NT2/D1 (cell line): Measurements from ENCODE around the gene SLC37A1.

Experiments used
- DNase-seq: peaks from one replicate; pipeline ENCODE4 v3.0.0-alpha.2; 2011; ENCODE audit warnings: low read depth, low spot score
- H3K27me3 ChIP-seq: 2 replicates; pipeline ENCODE4 v1.6.0; 2011; ENCODE audit warnings: mild to moderate bottlenecking; ENCODE audit not compliant: insufficient read length, insufficient read depth
- H3K36me3 ChIP-seq: 2 replicates; pipeline ENCODE4 v1.6.1; 2011; ENCODE audit warnings: mild to moderate bottlenecking, low read length, mixed read lengths; ENCODE audit not compliant: insufficient read depth, insufficient read length
- H3K4me1 ChIP-seq: 2 replicates; pipeline ENCODE4 v1.5.1; 2011; ENCODE audit not compliant: insufficient read depth, insufficient read length
- H3K4me3 ChIP-seq: 2 replicates; pipeline ENCODE4 v1.5.1; 2011; ENCODE audit warnings: low read depth; ENCODE audit not compliant: insufficient read length
- H3K9ac ChIP-seq: 2 replicates; pipeline ENCODE4 v1.6.0; 2011; ENCODE audit warnings: low read depth; ENCODE audit not compliant: insufficient read length
- H3K9me3 ChIP-seq: 2 replicates; pipeline ENCODE4 v1.5.1; 2011; ENCODE audit warnings: mild to moderate bottlenecking, low read length; ENCODE audit not compliant: insufficient read depth
- SUZ12 ChIP-seq: IDR thresholded peaks from 2 replicates; pipeline ENCODE4 v1.6.1; 2011; ENCODE audit not compliant: insufficient read length, insufficient read depth; ENCODE audit errors: extremely low read depth
- YY1 ChIP-seq: IDR thresholded peaks from 2 replicates; pipeline ENCODE4 v1.6.1; 2011; ENCODE audit not compliant: insufficient read length, insufficient read depth
- ZNF274 ChIP-seq: IDR thresholded peaks from 2 replicates; pipeline ENCODE4 v1.6.1; 2011; ENCODE audit warnings: mild to moderate bottlenecking, low read depth, low read length

The SLC37A1 gene

DNA sequence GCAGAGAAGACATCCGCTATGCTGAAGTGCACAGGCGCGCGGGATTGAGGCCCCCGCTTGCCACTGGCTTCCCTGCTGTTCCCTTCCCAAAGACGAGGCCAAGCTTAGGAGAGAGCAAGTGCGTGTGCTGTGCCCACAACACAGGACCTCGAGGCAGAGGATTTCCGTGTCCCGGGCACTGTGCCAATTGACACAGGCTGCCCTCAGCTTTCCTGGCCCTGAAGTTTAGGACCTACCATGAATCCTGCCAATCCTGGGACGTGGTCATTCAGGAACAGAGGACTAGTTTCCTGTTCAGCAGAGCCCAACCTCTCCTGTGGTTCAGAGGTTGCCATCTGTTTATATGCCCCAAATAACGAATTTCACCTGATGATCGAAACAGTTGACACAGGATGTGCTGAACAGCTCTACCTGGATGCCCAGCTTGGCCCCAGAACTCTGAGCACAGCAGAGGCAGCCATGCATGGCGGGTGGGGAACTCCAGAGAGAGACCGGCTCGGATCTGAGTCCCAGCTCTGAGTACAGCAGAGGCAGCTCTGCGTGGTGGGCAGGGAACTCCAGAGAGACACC, 22.0 kb downstream of the SLC37A1 start:
- no peak overlapping the region for H3K4me3 ChIP-seq
- no peaks in the 10 kb centered on the region for H3K27me3 ChIP-seq
- no peak for TF ChIP-seq ZNF274
- TF ChIP-seq YY1 = no peak
- TF ChIP-seq SUZ12 = no peak
- H3K36me3 ChIP-seq = peaks cover 19% of the 10 kb centered on the region
- H3K4me1 ChIP-seq = peaks cover 3% of the 10 kb centered on the region
- H3K9ac ChIP-seq = no peak overlapping the region
- no peak for DNase-seq
- no peaks in the 10 kb centered on the region for H3K9me3 ChIP-seq

DNA sequence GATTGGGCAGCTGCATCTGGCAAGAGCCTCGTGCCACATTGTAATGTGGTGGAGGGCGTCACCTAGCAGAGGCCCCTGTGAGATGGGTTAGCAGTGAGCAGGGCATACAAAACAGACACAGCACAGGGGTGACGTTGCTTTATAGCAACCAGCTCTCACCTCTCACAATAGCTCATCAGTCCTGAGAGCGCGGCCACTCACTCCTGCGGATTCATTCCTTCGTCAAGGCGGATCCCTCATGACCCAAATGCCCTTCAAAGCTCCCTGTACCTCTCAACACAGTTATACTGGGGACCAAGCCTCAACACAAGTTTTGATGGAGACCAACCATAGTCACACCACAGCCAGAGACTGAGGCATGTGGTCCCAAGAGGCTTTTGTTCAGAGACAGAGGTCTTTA, 22.9 kb downstream of the SLC37A1 start:
- Histone ChIP-seq H3K9ac (no peak overlapping the region), H3K9me3 (no peaks in the 10 kb centered on the region), H3K27me3 (no peaks in the 10 kb centered on the region), H3K4me1 (no peaks in the 10 kb centered on the region), H3K36me3 (peaks cover 19% of the 10 kb centered on the region), H3K4me3 (no peak overlapping the region)
- TF ChIP-seq YY1 (no peak), ZNF274 (no peak), SUZ12 (no peak)
- no peak for DNase-seq

DNA sequence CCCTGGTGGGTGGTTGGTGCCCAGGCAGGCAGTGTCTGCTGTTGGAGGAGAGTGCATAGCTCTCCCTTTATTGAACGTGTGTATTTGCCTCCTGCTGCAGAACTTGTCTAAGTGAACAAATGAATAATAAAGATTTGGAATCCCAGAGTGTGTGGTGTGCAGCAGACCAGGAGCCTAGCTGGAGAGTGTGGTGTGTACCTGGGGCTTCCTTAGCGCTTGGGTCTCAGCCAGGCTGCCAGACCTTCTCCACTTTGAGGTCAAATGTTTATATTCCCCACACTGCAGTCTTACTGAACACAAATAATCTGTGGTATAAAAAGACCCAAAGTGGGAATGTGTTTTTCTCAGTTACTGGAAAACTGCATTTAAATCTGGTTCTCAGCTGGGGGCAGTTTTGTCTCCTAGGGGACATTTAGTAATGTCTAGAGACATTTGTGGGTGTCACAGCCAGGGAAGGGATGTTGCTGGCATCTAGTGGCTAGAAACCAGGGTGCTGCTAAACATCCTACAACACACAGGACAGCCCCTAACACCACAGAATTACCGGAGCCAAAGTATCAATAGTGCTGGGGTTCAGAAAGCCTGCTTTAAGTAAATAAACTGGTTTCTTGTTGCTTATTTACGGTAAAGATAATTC, 23.6 kb downstream of the SLC37A1 start:
- no peaks in the 10 kb centered on the region for H3K27me3 ChIP-seq
- H3K4me3 ChIP-seq = no peak overlapping the region
- H3K36me3 ChIP-seq = peaks cover 19% of the 10 kb centered on the region
- TF ChIP-seq YY1 = no peak
- TF ChIP-seq SUZ12 = no peak
- no peak for TF ChIP-seq ZNF274
- no peak for DNase-seq
- no peaks in the 10 kb centered on the region for H3K9me3 ChIP-seq
- H3K4me1 ChIP-seq = no peaks in the 10 kb centered on the region
- no peak overlapping the region for H3K9ac ChIP-seq

DNA sequence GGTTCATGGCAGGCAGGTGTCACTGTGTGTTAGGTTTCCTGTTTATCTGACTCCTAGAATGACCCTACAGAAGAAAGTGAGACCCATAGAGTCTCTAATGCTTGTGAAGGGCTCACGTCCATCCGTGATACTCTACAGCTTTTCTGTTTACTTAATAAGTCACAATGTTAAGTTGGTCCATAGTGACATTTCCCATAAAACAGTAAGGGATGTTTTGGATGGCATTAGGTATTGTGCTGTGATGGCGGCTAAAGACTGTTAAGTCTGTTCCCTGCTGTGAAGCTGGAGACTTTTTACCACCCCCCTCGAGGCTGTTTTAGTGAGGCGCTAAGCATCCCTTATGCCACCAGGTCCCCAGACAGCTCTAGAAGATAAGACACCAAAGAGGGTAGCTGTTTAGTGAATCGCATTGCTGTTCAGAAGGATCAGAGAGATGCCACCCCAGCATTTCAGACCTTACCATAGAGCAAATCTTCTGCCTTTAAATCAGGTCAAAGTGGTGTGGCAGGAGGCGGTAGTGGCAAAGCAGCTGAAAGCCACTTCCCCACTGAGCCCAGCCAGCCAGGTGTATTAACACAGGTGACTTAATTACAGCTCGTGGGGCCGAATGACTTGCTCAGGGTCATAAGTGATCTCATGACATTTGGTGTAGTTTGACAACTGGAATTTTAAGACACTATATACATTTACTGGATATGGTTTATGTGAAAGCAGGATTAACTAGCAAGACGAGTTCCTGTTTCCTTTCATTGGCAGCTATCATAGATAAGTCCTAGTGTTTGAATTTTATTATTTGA, 25.0 kb downstream of the SLC37A1 start:
- Histone ChIP-seq H3K4me3 (no peak overlapping the region), H3K27me3 (no peaks in the 10 kb centered on the region), H3K4me1 (no peaks in the 10 kb centered on the region), H3K9ac (no peak overlapping the region), H3K9me3 (no peaks in the 10 kb centered on the region), H3K36me3 (peaks cover 27% of the 10 kb centered on the region)
- no peak for DNase-seq
- TF ChIP-seq SUZ12 (no peak), YY1 (no peak), ZNF274 (no peak)

DNA sequence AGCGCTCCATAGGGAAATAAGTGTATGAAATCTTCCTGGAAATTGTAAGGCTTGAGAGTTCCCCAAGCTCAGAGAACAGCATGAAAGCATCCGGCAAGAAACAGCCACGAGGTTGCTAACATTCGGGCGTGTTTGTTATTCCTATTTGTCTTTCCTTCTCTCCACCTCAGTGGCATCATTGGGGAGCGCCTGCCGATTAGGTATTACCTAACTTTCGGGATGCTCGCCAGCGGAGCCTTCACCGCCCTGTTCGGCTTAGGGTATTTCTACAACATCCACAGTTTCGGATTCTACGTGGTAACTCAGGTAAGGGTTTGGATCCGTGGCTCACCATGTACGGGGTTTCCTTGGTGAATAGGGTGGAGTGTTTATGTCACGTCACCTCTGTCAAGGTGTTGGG, 25.7 kb downstream of the SLC37A1 start:
- Histone ChIP-seq H3K9me3 (no peaks in the 10 kb centered on the region), H3K4me3 (no peak overlapping the region), H3K4me1 (no peaks in the 10 kb centered on the region), H3K36me3 (peaks cover 29% of the 10 kb centered on the region), H3K9ac (no peak overlapping the region), H3K27me3 (no peaks in the 10 kb centered on the region)
- DNase-seq = no peak
- no peak for TF ChIP-seq YY1
- TF ChIP-seq ZNF274 = no peak
- TF ChIP-seq SUZ12 = no peak

DNA sequence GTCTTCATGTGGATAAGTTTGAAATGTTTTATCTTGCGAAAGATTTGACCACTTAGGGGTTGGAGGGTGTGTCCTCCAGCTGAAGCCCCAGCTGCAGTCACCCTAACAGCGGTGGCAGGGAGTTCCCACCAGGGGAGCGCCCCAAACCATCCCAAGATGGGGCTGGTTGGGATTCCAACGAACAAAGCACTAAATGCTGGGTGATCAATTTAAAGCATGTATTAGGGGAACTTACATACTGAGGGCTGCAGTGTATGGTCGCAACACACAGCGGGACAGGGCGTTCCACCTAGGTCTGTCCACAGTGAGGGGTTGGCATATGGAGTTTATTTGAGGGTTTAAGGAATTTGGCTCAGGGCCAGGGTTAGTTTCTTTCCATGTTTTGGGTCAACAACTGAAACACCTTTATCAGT, 26.3 kb downstream of the SLC37A1 start:
- DNase-seq = peak; percentile 59
- Histone ChIP-seq H3K9me3 (no peaks in the 10 kb centered on the region), H3K4me1 (no peaks in the 10 kb centered on the region), H3K4me3 (no peak overlapping the region), H3K36me3 (peaks cover 23% of the 10 kb centered on the region), H3K9ac (no peak overlapping the region), H3K27me3 (no peaks in the 10 kb centered on the region)
- no peak for TF ChIP-seq ZNF274
- no peak for TF ChIP-seq YY1
- no peak for TF ChIP-seq SUZ12

DNA sequence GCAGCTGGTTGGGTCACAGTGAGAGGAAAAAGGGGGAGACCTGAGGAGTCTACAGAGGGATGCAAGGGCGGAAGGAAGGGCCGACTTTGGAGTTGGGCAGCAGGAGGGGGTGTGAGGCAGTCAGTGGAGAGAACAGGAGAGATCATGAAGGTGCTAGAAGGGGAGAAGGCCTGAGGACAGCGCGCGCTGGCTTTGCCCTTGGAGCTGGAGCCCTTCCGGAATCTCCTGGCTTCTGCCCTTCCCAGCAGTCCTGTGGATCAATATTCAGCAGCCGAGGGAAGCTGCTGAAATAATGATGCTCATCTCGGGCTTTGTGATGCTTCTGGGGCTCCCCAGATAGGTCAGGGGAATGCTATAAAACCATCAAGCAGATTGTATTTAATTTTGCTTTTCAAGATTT, 26.7 kb downstream of the SLC37A1 start:
- TF ChIP-seq SUZ12 = no peak
- no peak for TF ChIP-seq YY1
- TF ChIP-seq ZNF274 = no peak
- DNase-seq = no peak
- no peak overlapping the region for H3K9ac ChIP-seq
- peaks cover 1% of the 10 kb centered on the region for H3K4me1 ChIP-seq
- no peaks in the 10 kb centered on the region for H3K9me3 ChIP-seq
- H3K27me3 ChIP-seq = no peaks in the 10 kb centered on the region
- peaks cover 20% of the 10 kb centered on the region for H3K36me3 ChIP-seq
- H3K4me3 ChIP-seq = no peak overlapping the region
